NCI-H1048 (cell line): ENCODE data around the gene CHPF.

Source experiments
- DNase-seq: peaks from one replicate; lab custom pipeline; 2025; lab: John Stamatoyannopoulos, UW

Gene CHPF

GRCh38 chr2:219496247-219496824, 47.3 kb downstream of the CHPF start:
- DNase-seq, result no peak

- peak; percentile 31 for DNase-seq
These were observed 48.0 kb downstream of the CHPF start for GRCh38 chr2:219495531-219496122.

- DNase-seq, result no peak
These were observed 48.6 kb downstream of the CHPF start for GRCh38 chr2:219494952-219495530.

GRCh38 chr2:219493086-219493485, 50.5 kb downstream of the CHPF start:
- no peak for DNase-seq

GRCh38 chr2:219492575-219492974, 51.0 kb downstream of the CHPF start:
- DNase-seq, result no peak

- DNase-seq, result no peak
These were observed 52.2 kb downstream of the CHPF start for GRCh38 chr2:219491278-219491963.

- DNase-seq, result no peak
These were observed 52.9 kb downstream of the CHPF start for GRCh38 chr2:219490600-219491130.

- DNase-seq, result no peak
These were observed 53.4 kb downstream of the CHPF start for GRCh38 chr2:219490186-219490585.

GRCh38 chr2:219489315-219489714, 54.3 kb downstream of the CHPF start:
- no peak for DNase-seq
